Fibroblast of lung (primary cell): ENCODE data around the gene DDRGK1.
"Not testable (repeated sequence)": the region's sequence is repeated elsewhere in the genome, so short reads cannot be mapped to it uniquely, and the experiment has no call there.

Experiments used
- CTCF ChIP-seq, 2 donors: IDR thresholded peaks in 1 of 2; conservative IDR thresholded peaks in 1 of 2; 1 replicate in 1 of 2; 2 replicates in 1 of 2; pipeline ENCODE4 v1.5.1; 2011 to 2012; ENCODE audit warnings: low read length in 2 of 2, control low read depth in 1 of 2, inconsistent platforms in 1 of 2, low read depth in 1 of 2, mild to moderate bottlenecking in 1 of 2
- EZH2 ChIP-seq: IDR thresholded peaks from 2 replicates; pipeline ENCODE4 v1.5.1; 2012; ENCODE audit warnings: low read length, control low read depth, mild to moderate bottlenecking; ENCODE audit errors: missing control alignments

DNA sequence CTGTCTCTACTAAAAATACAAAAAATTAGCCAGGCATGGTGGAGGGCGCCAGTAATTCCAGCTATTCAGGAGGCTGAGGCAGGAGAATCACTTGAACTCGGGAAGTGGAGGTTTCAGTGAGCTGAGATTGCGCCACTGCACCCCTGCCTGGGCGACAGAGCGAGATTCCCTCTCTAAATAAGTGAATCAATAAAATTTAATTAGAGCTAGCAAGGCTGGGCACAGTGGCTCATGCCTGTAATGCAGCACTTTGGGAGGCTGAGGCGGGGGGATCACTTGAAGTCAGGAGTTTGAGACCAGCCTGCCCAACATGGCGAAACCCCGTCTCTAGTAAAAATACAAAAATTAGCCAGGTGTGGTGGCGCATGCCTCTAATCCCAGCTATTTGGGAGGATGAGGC is 16.6 kb downstream of the DDRGK1 start:
- TF ChIP-seq CTCF (conservative IDR thresholded peaks at IDR 0.05 in 1 of 2, IDR thresholded peaks at IDR 0.05 in 1 of 2; ENCODE audit: low read depth in 1 of 2, low read length in 2 of 2); EZH2: not testable (repeated sequence)
